Measurements from ENCODE around the gene NHP2. TPM values are rescaled to one million over a fixed set of nuclear protein-coding genes. Genes with fewer than 3 reads are reported as not detected.

NHP2 gene
- total RNA-seq, 4 donors from 2014 or later, result 157 to 261 (median 241) TPM

DNA sequence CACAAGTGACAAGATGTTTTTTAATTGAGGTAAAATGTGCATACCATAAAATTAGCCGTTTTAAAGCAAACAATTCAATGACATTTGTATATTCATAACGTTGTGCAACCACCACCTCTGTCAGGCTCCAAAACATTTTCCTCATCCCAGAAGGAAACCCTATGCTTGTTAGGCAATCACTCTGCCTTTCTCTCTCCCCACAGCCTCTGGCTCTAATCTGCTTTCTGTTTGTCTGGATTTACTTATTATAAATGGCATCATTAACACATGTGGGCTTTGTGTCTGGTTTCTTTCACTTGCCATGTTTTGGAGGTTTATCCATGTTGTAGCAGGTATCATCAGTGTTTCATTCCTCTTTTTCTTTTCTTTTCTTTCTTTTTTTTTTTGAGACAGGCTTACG lies 41.8 kb downstream of the NHP2 start:
- Histone ChIP-seq H3K4me3 (no peak overlapping the region), H3K27me3 (peaks cover 32 to 51% (median 37%) of the 10 kb centered on the region in 3 donors), H3K4me1 (peaks cover 0 to 7% of the 10 kb centered on the region in 2 donors), H3K27ac (no peak overlapping the region), H3K36me3 (no peaks in the 10 kb centered on the region), H3K9me3 (no peaks in the 10 kb centered on the region)
- intact Hi-C loops (cut with DNase I; ENCODE audit: low total_unique reads), result no loop called here
- ATAC-seq, result no peak
- in situ Hi-C loops (cut with MboI; ENCODE audit: low sequenced_read_pairs in 4 of 4), result no loop called here
- TF ChIP-seq POLR2A (IDR thresholded peaks at IDR 0.05), result no peak
- TF ChIP-seq CTCF (IDR thresholded peaks at IDR 0.05 in 4 of 5, conservative IDR thresholded peaks at IDR 0.05 in 1 of 5), result no peak
- no peak for DNase-seq

- Histone ChIP-seq H3K27ac (no peak overlapping the region), H3K4me3 (no peak overlapping the region), H3K27me3 (peaks cover 25 to 38% (median 27%) of the 10 kb centered on the region in 3 donors), H3K9me3 (no peaks in the 10 kb centered on the region), H3K36me3 (no peaks in the 10 kb centered on the region), H3K4me1 (peaks cover 0 to 7% of the 10 kb centered on the region in 2 donors)
- in situ Hi-C loops (cut with MboI; ENCODE audit: low sequenced_read_pairs in 4 of 4) (no loop called here), intact Hi-C loops (cut with DNase I; ENCODE audit: low total_unique reads) (no loop called here)
- DNase-seq (no peak), ATAC-seq (no peak)
- TF ChIP-seq CTCF (IDR thresholded peaks at IDR 0.05 in 4 of 5, conservative IDR thresholded peaks at IDR 0.05 in 1 of 5) (no peak), POLR2A (IDR thresholded peaks at IDR 0.05) (no peak)
These were observed 43.2 kb downstream of the NHP2 start for GRCh38 chr5:178110511-178110910.

GRCh38 chr5:178108966-178109365 lies 44.7 kb downstream of the NHP2 start:
- DNase-seq (no peak), ATAC-seq (no peak)
- no peaks in the 10 kb centered on the region for H3K9me3 ChIP-seq
- H3K4me3 ChIP-seq, result no peak overlapping the region
- H3K27me3 ChIP-seq, result peaks cover 9 to 23% (median 13%) of the 10 kb centered on the region in 3 donors
- no peak for TF ChIP-seq POLR2A (IDR thresholded peaks at IDR 0.05)
- H3K27ac ChIP-seq, result no peak overlapping the region
- intact Hi-C loops (cut with DNase I; ENCODE audit: low total_unique reads), result no loop called here
- no peaks in the 10 kb centered on the region for H3K36me3 ChIP-seq
- in situ Hi-C loops (cut with MboI; ENCODE audit: low sequenced_read_pairs in 4 of 4), result no loop called here
- peaks cover 0 to 3% of the 10 kb centered on the region in 2 donors for H3K4me1 ChIP-seq

DNA sequence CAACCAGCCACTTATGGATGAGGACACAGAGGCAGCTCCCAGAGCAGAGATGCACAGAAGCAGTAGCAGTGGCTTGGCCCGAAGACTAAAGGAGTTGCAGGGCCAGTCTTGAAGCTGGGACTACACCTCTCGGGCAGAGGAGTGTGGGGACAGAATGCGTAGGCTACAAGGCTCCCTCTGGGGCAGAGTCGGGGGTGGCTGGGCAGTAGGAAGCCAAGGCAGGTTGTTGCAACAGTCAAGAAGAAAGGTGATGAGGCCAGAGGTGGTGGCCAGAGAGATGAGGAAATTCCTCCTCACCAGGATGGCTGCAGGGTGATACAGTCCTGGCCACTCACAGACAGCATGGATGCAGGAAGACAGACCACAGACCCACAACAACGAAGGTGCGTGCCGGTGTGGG lies 45.2 kb downstream of the NHP2 start:
- H3K4me1 ChIP-seq, result no peaks in the 10 kb centered on the region
- in situ Hi-C loops (cut with MboI; ENCODE audit: low sequenced_read_pairs in 4 of 4) (no loop called here), intact Hi-C loops (cut with DNase I; ENCODE audit: low total_unique reads) (no loop called here)
- H3K4me3 ChIP-seq, result no peak overlapping the region
- no peak for ATAC-seq
- H3K9me3 ChIP-seq, result no peaks in the 10 kb centered on the region
- TF ChIP-seq CTCF (IDR thresholded peaks at IDR 0.05 in 4 of 5, conservative IDR thresholded peaks at IDR 0.05 in 1 of 5) (no peak), POLR2A (IDR thresholded peaks at IDR 0.05) (no peak)
- DNase-seq, result no peak
- H3K27me3 ChIP-seq, result peaks cover 8 to 19% (median 9%) of the 10 kb centered on the region in 3 donors
- H3K36me3 ChIP-seq, result no peaks in the 10 kb centered on the region
- no peak overlapping the region for H3K27ac ChIP-seq

- Histone ChIP-seq H3K36me3 (no peaks in the 10 kb centered on the region), H3K9me3 (no peaks in the 10 kb centered on the region), H3K27me3 (peaks cover 6 to 16% (median 7%) of the 10 kb centered on the region in 3 donors), H3K4me3 (no peak overlapping the region), H3K4me1 (no peaks in the 10 kb centered on the region), H3K27ac (no peak overlapping the region)
- intact Hi-C loops (cut with DNase I; ENCODE audit: low total_unique reads) (no loop called here), in situ Hi-C loops (cut with MboI; ENCODE audit: low sequenced_read_pairs in 4 of 4) (no loop called here)
- DNase-seq (no peak), ATAC-seq (no peak)
- TF ChIP-seq POLR2A (IDR thresholded peaks at IDR 0.05) (no peak), CTCF (IDR thresholded peaks at IDR 0.05 in 4 of 5, conservative IDR thresholded peaks at IDR 0.05 in 1 of 5) (no peak)
These were observed 45.9 kb downstream of the NHP2 start for GRCh38 chr5:178107756-178108310.
